HG03135 (cell line): ENCODE results near the gene ZSWIM6.

ENCODE experiments used
- ATAC-seq: cut with Tn5 transposase; IDR thresholded peaks from one replicate; pipeline ENCODE4 v1.9.1; 2021; ENCODE audit warnings: mild to moderate bottlenecking, moderate library complexity; ENCODE audit not compliant: unreplicated experiment

The ZSWIM6 gene

GRCh38 chr5:61586096-61587084, 254.3 kb downstream of the ZSWIM6 start:
- ATAC-seq, result no peak

GRCh38 chr5:61587125-61587524, 255.1 kb downstream of the ZSWIM6 start:
- ATAC-seq, result no peak

GRCh38 chr5:61588216-61588615, 256.2 kb downstream of the ZSWIM6 start:
- ATAC-seq, result no peak

DNA sequence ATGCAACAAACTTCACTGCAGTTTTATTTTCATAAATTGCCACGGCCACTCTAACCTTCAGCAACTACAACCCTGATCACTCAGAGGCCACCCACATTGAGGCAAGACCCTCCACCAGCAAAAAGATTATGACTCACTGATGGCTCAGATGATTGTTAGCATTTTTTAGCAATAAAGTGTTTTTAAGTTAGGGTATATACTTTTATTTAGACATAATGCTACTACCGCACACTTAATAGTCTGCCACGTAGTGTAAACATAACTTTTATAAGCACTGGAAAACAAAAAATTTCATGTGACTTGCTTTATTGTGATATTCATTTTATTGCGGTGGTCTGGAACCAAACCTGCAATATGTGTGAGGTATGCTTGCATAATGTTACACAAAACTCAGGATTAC, 257.9 kb downstream of the ZSWIM6 start:
- no peak for ATAC-seq

- no peak for ATAC-seq
Observed at GRCh38 chr5:61590473-61590872, 258.4 kb downstream of the ZSWIM6 start.

- no peak for ATAC-seq
Observed at GRCh38 chr5:61591859-61592258, 259.8 kb downstream of the ZSWIM6 start.

GRCh38 chr5:61595426-61595825, 263.4 kb downstream of the ZSWIM6 start:
- no peak for ATAC-seq
